ENCODE data around the gene VTI1A.

Gene VTI1A

GRCh38 chr10:112442063-112442462 lies 5.0 kb upstream of the VTI1A start:
- no peak for TF ChIP-seq MYC (IDR thresholded peaks at IDR 0.05; ENCODE audit: low read depth, low read length)
- no peak for TF ChIP-seq MAX (IDR thresholded peaks at IDR 0.05; ENCODE audit: low read depth, low read length)
- TF ChIP-seq POLR2A (IDR thresholded peaks at IDR 0.05; ENCODE audit: extremely low read depth, insufficient read length): no peak
- no peak for TF ChIP-seq CTCF (IDR thresholded peaks at IDR 0.05; ENCODE audit: low read depth, low read length)
- no peak overlapping the region for H3K4me3 ChIP-seq (ENCODE audit: low read depth, low read length)
- no peak for DNase-seq (ENCODE audit: low read depth)

GRCh38 chr10:112446055-112446854 lies 760 bp upstream of the VTI1A start:
- H3K4me3 ChIP-seq (ENCODE audit: low read depth, low read length): peak overlapping the region; percentile 93
- TF ChIP-seq CTCF (IDR thresholded peaks at IDR 0.05; ENCODE audit: low read depth, low read length): no peak
- TF ChIP-seq MYC (IDR thresholded peaks at IDR 0.05; ENCODE audit: low read depth, low read length): no peak
- no peak for TF ChIP-seq MAX (IDR thresholded peaks at IDR 0.05; ENCODE audit: low read depth, low read length)
- no peak for TF ChIP-seq POLR2A (IDR thresholded peaks at IDR 0.05; ENCODE audit: extremely low read depth, insufficient read length)
- peak; percentile 59 for DNase-seq (ENCODE audit: low read depth)

GRCh38 chr10:112447620-112447928 lies 559 bp downstream of the VTI1A start:
- TF ChIP-seq CTCF (IDR thresholded peaks at IDR 0.05; ENCODE audit: low read depth, low read length) (no peak), MYC (IDR thresholded peaks at IDR 0.05; ENCODE audit: low read depth, low read length) (no peak), POLR2A (IDR thresholded peaks at IDR 0.05; ENCODE audit: extremely low read depth, insufficient read length) (no peak), MAX (IDR thresholded peaks at IDR 0.05; ENCODE audit: low read depth, low read length) (no peak)
- DNase-seq (ENCODE audit: low read depth): no peak
- H3K4me3 ChIP-seq (ENCODE audit: low read depth, low read length): peak overlapping the region; percentile 93

GRCh38 chr10:112448888-112449287 lies 1.9 kb downstream of the VTI1A start:
- peak; percentile 27 for DNase-seq (ENCODE audit: low read depth)

More at GRCh38 chr10:112448888-112449287, 1.9 kb downstream of the VTI1A start:
- peak overlapping the region; percentile 93 for H3K4me3 ChIP-seq (ENCODE audit: low read depth, low read length)
- no peak for TF ChIP-seq MYC (IDR thresholded peaks at IDR 0.05; ENCODE audit: low read depth, low read length)
- TF ChIP-seq MAX (IDR thresholded peaks at IDR 0.05; ENCODE audit: low read depth, low read length): no peak
- no peak for TF ChIP-seq POLR2A (IDR thresholded peaks at IDR 0.05; ENCODE audit: extremely low read depth, insufficient read length)
- TF ChIP-seq CTCF (IDR thresholded peaks at IDR 0.05; ENCODE audit: low read depth, low read length): no peak

Measured in NB4 (cell line).